Melanocyte of skin (primary cell): ENCODE data around the gene UBA3. TPM values are rescaled to one million over a fixed set of nuclear protein-coding genes. Genes with fewer than 3 reads are reported as not detected.

Experiments used
- small RNA-seq, 2 donors: library from RNA; depleted of rRNA; stranded (forward); fragments of <200 nt; gene quantifications; one replicate each; pipeline ENCODE3, GENCODE V24; 2012
- total RNA-seq, 2 donors: library from RNA; depleted of rRNA; stranded (reverse); fragments of >200 nt; gene quantifications; 2 replicates each; pipeline ENCODE4 v1.2.3, GENCODE V29; 2012

UBA3 gene
- total RNA-seq, result 10 to 100 TPM; 78.1 to 80.3 TPM

GRCh38 chr3:69080233-69080920 lies at the start of gene UBA3:
UBA3 (minus strand) TSS chr3:69080365; CDS start chr3:69080353, 12 bp downstream.

DNA sequence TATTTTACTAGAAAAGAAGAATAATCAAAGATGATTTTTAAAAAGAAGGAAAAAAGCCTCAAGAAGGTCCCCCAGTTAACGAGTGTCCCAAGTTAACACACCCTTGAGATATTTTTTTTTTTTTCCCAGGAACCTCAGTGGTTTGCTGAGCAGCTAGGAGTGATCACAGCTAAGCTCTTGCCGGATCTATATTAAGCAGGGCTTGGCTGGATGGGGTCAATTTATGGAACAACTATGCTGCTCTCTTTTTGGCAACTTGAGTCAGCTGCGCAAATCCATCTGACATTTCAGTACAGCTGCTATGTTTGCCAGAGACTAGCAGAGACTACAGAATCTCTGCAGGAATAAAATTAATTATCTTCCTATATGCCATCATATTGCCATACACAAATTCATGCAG lies 42.2 kb upstream of the UBA3 start, which contains the start of gene LMOD3:
Gene LMOD3, minus strand, starts transcription at position 193 of the 400 bp plus-strand sequence. CDS start 209 bp downstream, outside the sequence.

DNA sequence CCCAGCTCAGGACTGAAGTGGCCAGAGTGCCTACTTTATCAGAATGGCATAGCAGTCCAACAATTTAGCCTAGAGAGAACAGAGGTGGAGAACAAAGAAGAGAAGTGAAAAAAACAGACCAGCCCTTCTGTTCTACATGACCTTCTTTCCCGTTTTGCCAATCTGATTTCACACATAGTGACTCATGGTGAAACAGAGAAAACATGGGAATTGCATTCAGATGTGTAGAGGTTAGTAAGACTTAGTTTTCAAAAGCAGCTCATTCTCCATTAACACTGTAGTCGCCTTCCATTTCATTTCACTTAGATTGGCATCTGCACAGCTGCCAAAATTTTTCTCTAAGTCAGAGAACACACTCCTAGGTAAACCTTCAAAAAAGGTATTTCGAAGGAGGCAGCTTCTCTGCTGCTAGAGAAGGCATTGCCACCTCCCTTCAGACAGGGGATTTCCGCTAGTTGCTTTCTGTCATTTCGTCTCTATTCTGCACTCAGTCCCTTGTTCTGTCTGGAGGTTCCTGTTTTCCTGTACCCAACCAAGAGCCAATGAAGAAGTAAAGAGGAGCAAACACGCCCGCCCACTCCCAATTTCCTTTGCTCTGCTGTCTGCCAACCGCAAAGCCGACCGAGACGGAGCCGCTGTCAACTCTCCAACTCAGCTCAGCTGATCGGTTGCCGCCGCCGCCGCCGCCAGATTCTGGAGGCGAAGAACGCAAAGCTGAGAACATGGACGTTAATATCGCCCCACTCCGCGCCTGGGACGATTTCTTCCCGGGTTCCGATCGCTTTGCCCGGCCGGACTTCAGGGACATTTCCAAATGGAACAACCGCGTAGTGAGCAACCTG lies 4.4 kb upstream of the UBA3 start, which contains the start of gene ARL6IP5:
Gene ARL6IP5, plus strand, starts transcription at position 612 of the 842 bp plus-strand sequence. Its CDS starts 111 bp downstream, at position 723.

DNA sequence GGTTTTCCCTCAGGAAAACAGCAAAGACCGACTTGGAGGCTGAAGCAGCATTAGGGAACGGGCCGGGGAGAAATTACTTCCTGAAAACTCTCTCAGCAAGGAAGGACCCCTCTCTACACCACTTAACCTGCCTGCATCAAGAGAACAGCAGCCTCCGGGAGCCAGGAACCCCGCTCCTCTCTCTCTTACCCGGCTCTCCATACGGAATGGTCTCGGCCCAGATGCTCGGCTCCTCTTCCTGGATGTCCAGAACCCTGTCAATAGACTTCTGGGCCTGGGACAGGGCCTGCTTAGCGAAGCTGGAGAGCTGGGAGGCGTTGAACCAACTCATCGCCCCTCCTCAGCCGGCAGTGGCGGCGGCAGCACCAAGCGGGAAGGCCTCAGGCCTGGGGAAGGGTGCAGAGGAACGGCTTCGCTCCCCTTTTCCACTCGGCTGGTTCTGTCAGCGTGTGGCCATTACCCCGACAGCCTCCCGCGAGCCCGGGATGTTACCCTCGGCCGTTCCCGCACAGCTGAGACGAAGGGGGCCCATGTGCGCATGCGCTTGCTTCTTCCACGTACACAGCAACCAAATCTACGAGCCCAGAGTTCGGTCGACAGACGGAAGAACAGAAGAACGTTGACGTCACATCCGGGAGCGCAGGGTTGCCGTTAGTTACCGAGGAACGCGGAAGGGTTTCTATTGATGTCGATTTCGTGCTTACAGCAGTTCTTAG lies 28.3 kb downstream of the UBA3 start, which contains the start of gene TMF1:
Gene TMF1, minus strand, starts transcription at position 578 of the 716 bp plus-strand sequence. Its CDS starts 247 bp downstream, at position 331.

DNA sequence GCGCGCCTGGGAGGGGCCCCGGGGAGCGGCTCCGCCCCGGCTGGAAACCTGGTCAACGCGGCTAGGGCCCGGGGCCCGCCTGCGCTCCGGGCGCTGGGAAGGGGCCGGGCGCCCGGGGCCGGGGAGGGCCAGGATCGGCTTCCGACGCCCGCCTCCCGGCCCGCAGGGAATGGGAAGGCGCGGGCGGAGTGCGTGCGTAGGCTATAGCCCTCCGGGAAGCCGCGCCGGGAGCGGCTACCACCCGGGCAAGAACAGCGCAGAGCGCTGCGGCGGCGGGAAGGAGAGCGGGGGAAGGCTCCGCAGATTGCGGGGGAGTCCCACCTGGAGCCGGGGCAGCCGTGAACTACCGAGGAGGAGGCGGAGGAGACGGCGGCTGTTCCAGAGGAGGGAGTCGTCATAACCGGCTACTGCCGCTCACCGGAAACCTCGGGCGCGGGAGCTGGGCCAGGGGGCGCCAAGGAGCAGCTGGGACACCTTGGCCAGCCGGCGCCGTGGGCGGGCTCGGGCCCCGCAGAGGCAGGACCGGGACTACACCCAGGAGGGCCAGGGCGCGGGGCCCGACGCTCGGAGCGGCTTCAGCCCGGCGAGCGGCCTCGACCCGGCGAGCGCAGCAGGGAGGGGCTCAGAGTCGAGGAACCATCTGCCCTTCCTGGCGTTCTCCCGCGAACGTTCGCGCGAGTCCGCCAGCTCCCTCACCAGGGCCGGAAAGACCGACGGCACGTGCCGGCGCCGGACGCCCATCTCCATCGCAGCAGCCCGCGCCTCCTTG lies 66.7 kb downstream of the UBA3 start, which contains the start of gene EOGT:
Gene EOGT, minus strand, starts transcription at position 432 of the 769 bp plus-strand sequence. CDS start 3,838 bp downstream, outside the sequence.

Small RNA genes lying within 50 kb of the gene (small RNA-seq; reads per million reads assigned to genes)
- 0.90 to 1.9 reads per million in 2 donors for gene MIR3136

Other genes starting within 250 kb of the UBA3 start
- gene TAFA4, start 147.8 kb downstream of the UBA3 start, total RNA-seq, result not detected
- gene EOGT, start 66.7 kb downstream of the UBA3 start, total RNA-seq, result 10 to 100 TPM; 39.6 to 52.6 TPM
- 10 to 100 TPM; 18.6 to 22.0 TPM for gene TMF1, start 28.0 kb downstream of the UBA3 start, total RNA-seq
- gene ARL6IP5, start 4.6 kb upstream of the UBA3 start, total RNA-seq, result 10 to 100 TPM; 51.0 to 52.3 TPM
- gene LMOD3, start 42.2 kb upstream of the UBA3 start, total RNA-seq, result not detected